NCI-H526 treated with DMSO at 0.1 percent for 48 hours (cell line): ENCODE data around the gene FKBP1A.
A peak's percentile ranks its signal among the peaks of the same experiment; 100 is the strongest.

Experiments
- DNase-seq: peaks from one replicate; lab custom pipeline; 2025; lab: John Stamatoyannopoulos, UW

Gene FKBP1A

DNA sequence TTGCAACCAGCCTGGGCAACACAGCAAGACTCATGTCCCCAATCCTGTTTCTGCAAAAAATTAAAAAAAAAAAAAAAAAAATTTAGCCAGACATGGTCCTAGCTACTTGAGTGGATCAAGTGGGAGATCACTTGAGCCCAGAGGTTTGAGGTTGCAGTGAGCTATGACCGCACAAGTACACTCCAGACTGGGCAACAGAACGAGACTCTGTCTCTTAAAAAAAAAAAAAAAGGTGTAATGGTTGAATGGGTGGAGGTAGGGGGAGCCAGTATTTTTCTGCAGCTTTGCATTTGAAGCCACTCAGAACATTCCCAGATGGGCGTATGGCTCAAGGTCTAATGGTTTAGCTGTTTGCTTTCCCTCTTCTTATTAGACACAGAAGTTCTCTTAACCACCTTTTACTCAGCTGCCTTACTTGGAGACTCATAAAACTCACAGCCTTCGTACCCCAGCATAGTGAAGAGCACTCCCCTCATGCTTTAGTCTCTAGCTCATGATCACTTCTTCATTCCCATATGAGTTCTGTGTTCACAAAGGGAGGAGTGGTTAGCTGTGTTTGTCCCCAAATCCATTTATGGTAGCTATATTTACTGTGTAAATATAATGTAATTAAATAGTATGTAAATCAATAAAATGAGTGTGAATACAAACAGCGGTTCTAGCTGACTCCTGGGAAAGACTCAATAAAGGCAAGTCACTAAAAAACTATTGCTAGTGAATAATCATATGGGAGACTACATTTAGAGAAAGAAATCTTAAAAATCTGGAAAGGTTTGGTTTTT, 9.0 kb downstream of the FKBP1A start:
- peak; percentile 76 for DNase-seq

DNA sequence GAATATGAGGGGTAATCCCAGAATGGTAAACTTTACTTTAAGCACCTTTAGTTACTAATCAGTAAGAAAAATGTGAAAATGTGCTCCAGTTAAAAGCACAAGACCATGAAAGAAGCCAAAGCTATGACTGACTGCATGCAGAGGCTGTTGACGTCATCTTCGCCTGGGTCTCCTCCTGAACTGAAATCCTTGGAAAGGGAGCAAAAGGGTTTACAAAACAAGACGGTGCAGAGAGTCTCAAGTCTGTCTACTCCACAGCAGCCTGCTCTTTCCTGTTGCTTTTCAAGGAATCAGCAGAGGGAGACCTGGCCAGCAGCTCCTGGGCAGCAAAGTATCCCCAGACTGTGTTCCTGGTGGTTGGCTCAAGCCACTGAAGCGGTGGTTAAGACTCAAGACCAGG, 10.2 kb downstream of the FKBP1A start:
- DNase-seq: no peak

DNA sequence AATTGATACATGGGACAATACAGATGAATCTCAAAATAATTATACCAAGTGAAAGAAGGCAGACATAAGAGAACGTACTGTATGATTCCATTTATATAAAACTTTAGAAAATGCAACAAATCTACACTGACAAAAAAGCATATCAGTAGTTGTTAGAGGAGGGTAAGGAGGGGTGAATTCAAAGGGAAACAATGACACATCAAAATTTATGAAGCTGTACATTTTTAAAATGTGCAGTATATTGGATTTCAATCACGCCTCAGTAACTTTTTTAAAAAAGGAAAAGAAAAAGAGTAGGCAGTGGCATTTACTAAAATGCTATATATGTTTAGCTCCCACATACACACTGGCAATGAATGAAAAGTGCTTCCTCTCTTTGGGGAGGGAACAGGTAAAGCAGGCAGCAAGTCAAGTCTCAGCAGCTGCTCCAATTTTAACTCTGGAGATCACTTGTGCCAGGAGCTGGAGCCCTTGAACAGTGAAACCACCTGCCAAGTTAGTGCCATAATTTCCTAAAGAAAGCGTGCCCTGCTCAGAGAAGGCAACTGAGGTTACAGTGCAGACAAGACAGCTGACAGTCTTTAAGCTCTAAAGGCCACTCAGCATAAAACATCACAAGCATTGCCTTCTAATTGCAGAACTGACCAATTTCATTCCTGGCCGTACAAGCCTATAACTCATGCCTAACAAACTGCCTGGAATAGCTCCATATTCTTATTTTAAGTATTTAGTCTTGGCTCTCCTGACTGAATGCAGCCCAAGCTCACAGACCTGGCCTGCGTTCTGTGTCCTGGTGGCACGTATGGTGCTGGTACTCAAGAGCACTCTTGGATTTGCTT, 10.9 kb downstream of the FKBP1A start:
- no peak for DNase-seq

- no peak for DNase-seq
These were observed 14.1 kb downstream of the FKBP1A start for GRCh38 chr20:1378735-1379125.

DNA sequence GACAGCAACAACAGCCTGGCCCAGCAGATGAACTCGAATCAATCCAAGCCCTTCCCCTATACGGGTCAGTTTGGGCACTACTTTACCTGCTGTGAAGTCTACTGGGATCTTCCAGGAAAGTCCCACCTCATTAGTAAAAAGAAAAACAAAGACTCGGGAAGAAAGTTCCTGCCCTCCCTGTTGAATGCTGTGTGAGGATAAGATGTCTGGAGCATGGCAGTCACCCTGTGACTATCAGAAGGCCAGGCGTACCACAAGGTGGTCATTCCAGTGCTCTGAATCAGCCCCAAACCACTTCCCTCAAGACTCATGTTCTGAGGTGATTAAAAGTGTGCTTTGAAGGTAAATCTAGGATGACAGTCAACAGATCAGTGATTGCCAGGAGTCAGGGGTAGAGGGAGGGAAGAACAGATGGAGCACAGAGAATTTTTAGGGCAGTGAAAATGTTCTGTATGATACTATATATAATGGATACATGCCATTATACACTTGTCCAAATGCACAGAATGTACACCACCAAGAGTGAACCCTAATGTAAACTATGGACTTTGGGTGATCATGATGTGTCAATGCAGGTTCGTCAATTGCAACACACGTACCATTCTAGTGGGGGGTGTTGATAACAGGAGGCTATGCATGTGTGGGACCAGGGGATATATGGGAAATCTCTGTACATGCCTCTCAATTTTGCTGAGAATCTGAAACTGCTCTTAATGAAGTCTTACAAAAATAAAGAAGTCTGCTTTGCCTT, 14.7 kb downstream of the FKBP1A start:
- no peak for DNase-seq

DNA sequence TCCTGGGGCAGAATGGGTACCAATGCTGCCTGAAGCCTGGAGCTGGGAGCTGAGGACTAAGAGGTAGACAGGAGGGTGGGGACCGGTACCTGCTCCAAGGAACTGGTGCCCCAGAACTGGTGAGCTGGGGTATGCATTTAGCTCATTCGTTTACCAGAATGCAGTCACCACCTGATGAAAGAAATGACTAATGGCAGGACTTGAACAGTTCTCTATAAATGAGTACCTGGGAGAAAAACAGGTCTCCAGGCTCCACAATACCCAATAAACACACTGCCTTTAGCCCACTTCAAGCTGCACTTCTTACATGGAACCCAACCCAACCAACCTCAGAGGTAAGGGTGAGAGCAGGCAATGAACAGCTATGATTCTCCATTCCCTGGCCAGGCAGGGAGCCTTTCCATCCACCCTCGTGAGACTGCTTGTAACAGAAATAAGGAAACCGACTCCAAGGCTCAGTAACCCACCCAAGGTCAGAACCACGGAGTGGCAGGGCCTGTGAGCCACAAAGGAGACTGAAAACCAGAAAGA, 15.4 kb downstream of the FKBP1A start:
- no peak for DNase-seq

DNA sequence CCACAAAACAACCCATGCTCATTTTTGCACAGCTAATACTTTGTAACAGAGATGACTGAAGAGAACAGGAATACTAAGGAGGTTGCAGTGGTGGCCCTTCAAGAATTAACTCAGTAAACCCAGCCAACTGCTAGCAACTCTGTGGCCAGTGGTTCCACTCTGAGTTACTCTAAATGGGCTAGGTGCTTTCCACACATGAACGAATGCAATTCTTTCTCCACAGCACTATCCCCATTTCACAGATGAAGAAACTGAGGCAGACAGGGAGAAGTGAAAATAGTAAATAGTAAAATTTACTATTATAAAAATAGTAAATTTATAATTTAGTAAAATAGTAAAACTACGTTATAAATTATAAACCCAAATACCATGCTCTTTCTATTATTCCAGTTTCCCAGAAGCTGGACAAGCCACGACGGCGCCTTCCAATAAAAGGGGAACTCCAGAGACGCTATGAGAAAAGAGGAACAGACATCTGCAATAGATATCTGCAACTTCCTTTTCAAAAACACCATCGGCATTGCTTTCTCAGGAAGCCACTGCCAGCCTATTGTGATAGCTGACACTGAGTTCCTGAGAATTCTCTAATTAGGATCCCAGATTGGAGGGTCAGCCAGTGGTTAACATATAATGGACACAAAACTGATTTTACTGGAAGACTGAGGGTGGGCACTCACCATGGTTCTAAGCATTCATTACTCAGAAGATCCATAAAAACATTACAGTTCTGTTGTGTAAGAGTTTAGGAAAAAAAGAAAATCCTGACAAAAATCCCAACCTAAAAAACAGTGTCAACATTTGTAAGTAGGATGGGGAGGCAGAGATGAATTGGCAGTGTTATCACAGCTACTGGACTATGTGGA, 16.2 kb downstream of the FKBP1A start:
- DNase-seq: no peak

- no peak for DNase-seq
These were observed 16.8 kb downstream of the FKBP1A start for GRCh38 chr20:1376007-1376406.

- DNase-seq: no peak
These were observed 17.3 kb downstream of the FKBP1A start for GRCh38 chr20:1375515-1375914.

GRCh38 chr20:1374246-1374645, 18.6 kb downstream of the FKBP1A start:
- no peak for DNase-seq

GRCh38 chr20:1373614-1374013, 19.2 kb downstream of the FKBP1A start:
- DNase-seq: no peak

DNA sequence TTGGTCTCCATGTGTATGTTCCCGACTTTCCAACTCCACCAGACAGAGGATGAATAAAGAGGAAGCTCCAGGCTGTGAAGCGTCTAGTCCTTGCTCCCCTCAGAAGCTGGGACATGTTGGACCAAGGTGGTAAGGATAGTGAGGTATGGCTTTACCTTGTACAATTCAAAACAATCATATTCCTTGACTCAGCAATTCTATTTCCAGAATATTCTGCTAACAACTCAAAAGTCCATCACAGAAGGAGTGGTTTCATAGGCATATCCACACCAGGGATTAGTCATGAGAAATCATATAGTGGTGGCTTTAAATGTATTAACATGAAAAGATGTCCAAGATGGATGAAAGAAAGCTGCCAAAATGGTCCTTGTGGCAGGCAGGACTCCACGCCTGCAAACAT, 19.8 kb downstream of the FKBP1A start:
- no peak for DNase-seq

GRCh38 chr20:1371830-1372539, 20.9 kb downstream of the FKBP1A start:
- no peak for DNase-seq

GRCh38 chr20:1371202-1371782, 21.6 kb downstream of the FKBP1A start:
- no peak for DNase-seq

DNA sequence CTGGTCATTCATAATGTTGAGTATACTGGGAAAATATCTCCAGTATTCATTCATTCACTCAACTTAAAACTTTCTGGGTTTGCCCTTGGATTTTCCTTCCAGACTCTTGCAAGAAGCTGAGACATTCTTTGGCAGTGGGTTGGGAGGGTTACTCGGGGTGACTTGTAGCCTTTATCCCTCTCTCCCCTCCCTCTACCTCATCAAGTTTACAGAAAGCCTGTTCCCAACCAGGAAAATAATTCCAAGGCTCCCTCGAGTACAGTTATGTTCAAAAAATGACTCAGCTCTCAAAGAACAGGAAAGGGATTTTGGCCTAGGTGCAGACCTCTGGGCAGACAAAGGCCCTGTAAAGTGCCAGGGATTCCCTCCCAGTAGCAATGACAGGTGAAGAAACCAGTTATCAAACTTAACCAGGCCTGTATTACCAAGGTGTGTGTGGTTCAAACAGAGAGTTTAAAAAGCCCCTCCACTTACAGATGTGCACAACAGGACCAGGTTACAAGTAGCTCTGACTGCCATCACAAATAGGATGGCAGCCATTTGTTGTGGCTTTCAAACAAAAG, 22.2 kb downstream of the FKBP1A start:
- DNase-seq: no peak

GRCh38 chr20:1369970-1370369, 22.9 kb downstream of the FKBP1A start:
- no peak for DNase-seq

GRCh38 chr20:1368448-1369199, 24.2 kb downstream of the FKBP1A start:
- no peak for DNase-seq

DNA sequence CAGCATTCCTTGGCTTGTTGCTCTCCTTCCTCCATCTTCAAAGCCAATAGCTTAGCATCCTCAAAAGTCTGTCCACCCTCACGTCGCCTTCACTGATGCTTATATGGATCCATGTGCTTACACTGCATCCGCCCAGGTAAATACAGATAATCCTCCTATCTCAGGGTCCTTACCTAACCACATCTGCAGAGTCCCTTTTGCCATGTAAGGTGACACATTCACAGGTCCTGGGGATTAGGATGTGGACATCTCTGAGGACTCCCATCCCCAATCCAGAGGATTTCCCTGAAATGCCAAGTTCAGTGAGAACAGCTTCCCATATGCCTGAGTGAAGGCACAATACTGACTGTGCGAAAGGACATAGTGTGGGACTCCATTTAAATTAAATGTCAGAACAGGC, 25.4 kb downstream of the FKBP1A start:
- DNase-seq: no peak

- no peak for DNase-seq
These were observed 28.7 kb downstream of the FKBP1A start for GRCh38 chr20:1364106-1364505.
